Measurements from ENCODE around the gene LHPP. TPM values are rescaled to one million over a fixed set of nuclear protein-coding genes. Genes with fewer than 3 reads are reported as not detected.

LHPP gene
- polyA plus RNA-seq, 2 of the 4 experiments (the other 2 are of a cell fraction): 14.4 to 18.6 TPM

GRCh38 chr10:124557167-124557566 lies 95.5 kb downstream of the LHPP start:
- Histone ChIP-seq H3K4me2 (no peak overlapping the region), H3K4me3 (no peak overlapping the region), H3K4me1 (no peaks in the 10 kb centered on the region), H3K27ac (no peak overlapping the region), H3K9me3 (no peaks in the 10 kb centered on the region)
- no peak for TF ChIP-seq HOXB13 (CRISPR knock-in tag; IDR thresholded peaks at IDR 0.05; ENCODE audit: low read depth)
- TF ChIP-seq ESRRA (IDR thresholded peaks at IDR 0.05; ENCODE audit: borderline replicate concordance, low read length): no peak
- TF ChIP-seq CBX8 (IDR thresholded peaks at IDR 0.05): no peak
- TF ChIP-seq MAFK (IDR thresholded peaks at IDR 0.05; ENCODE audit: partially characterized antibody): no peak
- no peak for TF ChIP-seq EP300 (IDR thresholded peaks at IDR 0.05)
- CTCF ChIA-PET: no interaction called here
- FAIRE-seq (no peak), ATAC-seq (no peak), DNase-seq (ENCODE audit: low read depth in 1 of 2, low spot score in 1 of 2) (no peak)
- POLR2A ChIA-PET: no interaction called here
- 70% methylated on average over 10 of the region's 10 CpGs for WGBS (ENCODE audit: missing lambda C conversion rate)

GRCh38 chr10:124557648-124558338 lies 96.2 kb downstream of the LHPP start:
- 79% methylated on average over 16 of the region's 16 CpGs for WGBS (ENCODE audit: missing lambda C conversion rate)
- Histone ChIP-seq H3K9me3 (no peaks in the 10 kb centered on the region), H3K4me1 (no peaks in the 10 kb centered on the region), H3K4me2 (no peak overlapping the region), H3K4me3 (no peak overlapping the region), H3K27ac (no peak overlapping the region)
- FAIRE-seq: no peak
- CTCF ChIA-PET: no interaction called here
- ATAC-seq: no peak
- DNase-seq (ENCODE audit: low read depth in 1 of 2, low spot score in 1 of 2): no peak
- TF ChIP-seq SREBF2 (IDR thresholded peaks at IDR 0.05) (no peak), HOXB5 (CRISPR knock-in tag; IDR thresholded peaks at IDR 0.05) (no peak), GATA3 (IDR thresholded peaks at IDR 0.05; ENCODE audit: borderline replicate concordance) (no peak), CBX2 (IDR thresholded peaks at IDR 0.05; ENCODE audit: borderline replicate concordance, low read depth) (no peak), HEYL (CRISPR knock-in tag; IDR thresholded peaks at IDR 0.05) (no peak), NPAS2 (CRISPR knock-in tag; IDR thresholded peaks at IDR 0.05; ENCODE audit: borderline replicate concordance) (no peak), TFCP2L1 (CRISPR knock-in tag; IDR thresholded peaks at IDR 0.05) (no peak)
- POLR2A ChIA-PET: no interaction called here

GRCh38 chr10:124558339-124559321 lies 97.0 kb downstream of the LHPP start:
- ChIA-PET POLR2A (no interaction called here), CTCF (no interaction called here)
- H3K4me2 ChIP-seq: no peak overlapping the region
- H3K4me1 ChIP-seq: no peaks in the 10 kb centered on the region
- no peak for TF ChIP-seq JUNB (IDR thresholded peaks at IDR 0.05)
- TF ChIP-seq KDM1A (IDR thresholded peaks at IDR 0.05; ENCODE audit: low read depth): no peak
- no peak for TF ChIP-seq E2F6 (IDR thresholded peaks at IDR 0.05; ENCODE audit: borderline replicate concordance, low read depth)
- TF ChIP-seq HOXB13 (CRISPR knock-in tag; IDR thresholded peaks at IDR 0.05; ENCODE audit: low read depth): no peak
- TF ChIP-seq PBX3 (IDR thresholded peaks at IDR 0.05): no peak
- TF ChIP-seq RNF2 (IDR thresholded peaks at IDR 0.05; ENCODE audit: borderline replicate concordance, low read depth): no peak
- no peak for TF ChIP-seq REST (IDR thresholded peaks at IDR 0.05)
- TF ChIP-seq KDM5A (IDR thresholded peaks at IDR 0.05): no peak
- TF ChIP-seq BCL3 (IDR thresholded peaks at IDR 0.05): no peak
- TF ChIP-seq ZC3H11A (IDR thresholded peaks at IDR 0.05): no peak
- no peak for TF ChIP-seq CBX2 (IDR thresholded peaks at IDR 0.05; ENCODE audit: borderline replicate concordance, low read depth)
- TF ChIP-seq RARB (CRISPR knock-in tag; IDR thresholded peaks at IDR 0.05): no peak
- TF ChIP-seq GATA3 (IDR thresholded peaks at IDR 0.05; ENCODE audit: borderline replicate concordance): no peak
- TF ChIP-seq RCOR1 (IDR thresholded peaks at IDR 0.05; ENCODE audit: low read depth, low read length): no peak
- H3K9me3 ChIP-seq: no peaks in the 10 kb centered on the region
- H3K27ac ChIP-seq: no peak overlapping the region
- H3K4me3 ChIP-seq: no peak overlapping the region
- WGBS (ENCODE audit: missing lambda C conversion rate): 82% methylated on average over 20 of the region's 23 CpGs
- no peak for FAIRE-seq
- no peak for DNase-seq (ENCODE audit: low read depth in 1 of 2, low spot score in 1 of 2)
- no peak for ATAC-seq
